ENCODE results near the gene ASB14. TPM values are rescaled to one million over a fixed set of nuclear protein-coding genes. Genes with fewer than 3 reads are reported as not detected.

ASB14 gene
- total RNA-seq, 1 donor from 2014 or later, result not detected

DNA sequence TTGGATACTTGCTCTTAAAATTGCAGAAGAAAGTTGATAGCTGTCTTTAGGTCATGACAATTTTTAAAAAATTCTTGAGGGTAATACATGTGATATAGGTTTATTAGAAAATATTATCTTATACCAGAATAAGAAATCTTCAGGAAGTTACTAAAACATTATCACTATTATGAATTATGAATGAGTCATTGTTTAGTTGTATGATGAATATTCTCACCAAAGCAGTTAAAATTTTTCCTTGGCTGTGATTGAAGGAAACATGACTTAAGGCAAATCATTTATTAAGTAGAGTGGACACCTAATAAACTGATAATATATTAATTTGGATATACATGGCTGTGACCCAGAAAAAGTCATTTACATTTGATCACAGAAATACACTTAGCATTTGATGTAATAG, 34.8 kb downstream of the ASB14 start:
- no peak for ATAC-seq

DNA sequence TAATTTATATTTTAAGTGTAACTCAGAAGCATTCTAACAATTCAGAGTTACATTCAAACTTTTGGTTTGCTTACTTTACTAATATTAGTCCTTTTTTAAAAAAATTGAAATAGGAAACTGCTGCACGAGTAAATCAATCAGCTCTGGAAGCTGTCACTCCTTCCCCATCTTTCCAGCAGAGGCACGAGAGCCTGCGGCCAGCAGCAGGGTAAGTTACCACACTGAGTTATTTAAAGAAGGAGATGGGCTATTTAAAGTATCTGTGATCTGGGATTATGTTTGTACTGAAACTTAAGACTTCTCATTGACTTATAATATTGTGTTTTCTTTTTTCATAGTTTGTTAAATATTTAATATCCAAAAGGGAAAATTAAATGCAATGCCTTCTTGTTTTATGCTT, 35.6 kb downstream of the ASB14 start:
- ATAC-seq, result no peak

DNA sequence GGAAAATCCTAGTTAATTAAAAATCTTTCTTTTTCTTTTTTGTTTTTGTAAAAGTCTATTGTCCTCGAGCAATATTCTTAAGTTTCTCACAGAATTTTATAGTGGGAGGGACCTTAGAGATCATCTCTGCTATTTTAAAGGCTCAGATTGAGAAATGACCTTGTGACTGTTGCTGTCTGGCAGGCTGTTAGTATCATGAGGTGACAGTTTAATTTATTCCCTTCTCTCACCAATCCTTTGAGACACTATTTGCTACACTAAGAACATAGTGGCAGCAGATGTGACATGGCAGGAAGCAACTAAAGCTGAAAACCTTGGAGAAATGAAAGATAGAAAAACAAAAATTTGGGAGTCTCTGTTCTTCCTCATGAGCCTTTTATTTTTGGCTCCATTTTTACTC, 40.1 kb downstream of the ASB14 start:
- no peak for ATAC-seq

DNA sequence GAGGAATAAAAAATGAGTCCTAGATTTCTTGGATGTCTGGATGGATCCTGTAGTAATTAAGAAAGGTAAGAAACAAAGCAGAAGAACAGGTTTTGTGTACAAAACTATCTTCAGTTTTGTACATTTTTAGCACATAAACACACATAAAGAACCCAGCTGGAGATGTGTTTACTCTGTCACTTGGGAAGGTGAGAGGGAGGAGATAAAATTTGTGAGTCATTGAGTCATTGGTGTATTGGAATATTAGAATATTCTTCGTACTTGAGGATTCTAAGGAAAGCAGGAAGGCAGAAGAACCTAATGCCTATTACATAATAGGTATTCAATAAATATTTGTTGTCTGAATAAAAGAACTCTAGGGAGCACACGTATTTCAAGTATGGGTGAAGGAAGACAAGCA, 47.5 kb downstream of the ASB14 start:
- no peak for ATAC-seq

DNA sequence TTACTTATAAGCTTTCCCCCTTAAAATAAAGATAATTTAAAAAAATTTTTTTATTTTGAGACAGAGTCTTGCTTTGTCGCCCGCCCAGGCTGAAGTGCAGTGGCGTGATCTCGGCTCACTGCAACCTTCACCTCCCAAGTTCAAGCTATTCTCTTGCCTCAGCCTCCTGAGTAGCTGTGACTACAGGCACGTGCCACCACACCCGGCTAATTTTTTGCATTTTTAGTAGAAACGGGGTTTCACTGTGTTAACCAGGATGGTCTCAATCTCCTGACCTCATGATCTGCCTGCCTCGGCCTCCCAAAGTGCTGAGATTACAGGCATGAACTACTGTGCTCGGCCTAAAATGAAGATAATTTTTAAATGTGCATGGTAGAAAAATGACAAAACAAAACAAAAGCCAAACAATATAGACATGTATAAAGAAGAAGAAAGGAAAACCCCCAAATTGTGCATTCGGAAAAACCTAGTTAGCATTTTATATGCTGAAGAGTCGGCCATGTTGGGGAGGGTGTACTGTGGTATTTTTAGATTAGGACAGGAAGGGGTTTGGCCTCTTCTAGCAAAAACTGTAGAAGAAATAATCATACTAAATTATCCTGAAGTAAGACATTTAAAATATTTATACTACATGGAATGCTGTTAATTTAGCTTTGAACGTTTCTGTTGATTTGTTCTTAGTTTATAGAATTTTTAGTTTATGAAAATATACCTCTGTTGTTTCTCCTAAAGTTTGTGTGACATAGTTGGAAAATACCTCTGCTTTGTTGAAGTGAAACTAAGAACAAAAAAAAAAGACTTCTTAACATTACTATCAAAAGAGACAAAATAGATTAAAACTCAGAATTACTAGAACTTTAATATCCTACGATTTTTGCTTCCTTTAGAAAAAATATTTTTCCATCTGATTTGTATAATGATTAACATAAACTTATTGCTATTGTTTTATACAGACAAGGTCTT, 57.6 kb downstream of the ASB14 start:
- no peak for ATAC-seq

DNA sequence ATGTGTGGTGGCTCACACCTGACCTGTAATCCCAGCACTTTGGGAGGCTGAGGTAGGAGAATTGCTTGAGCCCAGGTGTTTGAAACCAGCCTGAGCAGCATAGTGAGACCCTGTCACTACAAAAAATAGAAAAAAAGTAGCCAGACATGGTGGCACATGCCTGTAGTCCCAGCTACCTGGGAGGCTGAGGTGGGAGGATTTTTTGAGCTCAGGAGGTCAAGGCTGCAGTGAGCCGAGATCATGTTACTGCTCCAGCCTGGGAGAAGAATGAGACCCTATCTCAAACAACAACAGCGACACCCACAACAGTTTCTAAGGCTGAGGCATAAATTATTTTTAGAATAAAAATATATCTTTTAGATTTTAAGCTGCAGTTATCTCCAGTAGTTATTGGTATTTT, 58.7 kb downstream of the ASB14 start:
- ATAC-seq, result no peak

DNA sequence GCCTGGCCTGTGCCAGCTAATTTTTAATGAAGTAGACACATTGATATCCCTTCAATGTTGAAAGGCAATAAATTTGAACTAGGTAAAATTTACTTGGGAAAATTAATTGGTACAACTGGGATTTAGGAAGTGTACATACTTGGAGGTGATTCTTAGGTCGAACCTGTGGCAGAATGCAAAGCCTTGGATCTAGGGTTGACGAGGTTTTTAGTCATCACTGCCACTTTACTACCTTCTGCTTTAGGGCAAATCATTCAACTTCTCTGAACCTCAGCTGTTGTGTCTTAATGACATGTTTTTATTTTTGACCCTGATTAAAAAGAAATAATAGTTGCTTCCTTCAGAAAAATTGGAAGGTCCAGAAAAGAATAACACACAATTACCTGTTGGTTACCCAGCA, 62.5 kb downstream of the ASB14 start:
- ATAC-seq, result no peak

DNA sequence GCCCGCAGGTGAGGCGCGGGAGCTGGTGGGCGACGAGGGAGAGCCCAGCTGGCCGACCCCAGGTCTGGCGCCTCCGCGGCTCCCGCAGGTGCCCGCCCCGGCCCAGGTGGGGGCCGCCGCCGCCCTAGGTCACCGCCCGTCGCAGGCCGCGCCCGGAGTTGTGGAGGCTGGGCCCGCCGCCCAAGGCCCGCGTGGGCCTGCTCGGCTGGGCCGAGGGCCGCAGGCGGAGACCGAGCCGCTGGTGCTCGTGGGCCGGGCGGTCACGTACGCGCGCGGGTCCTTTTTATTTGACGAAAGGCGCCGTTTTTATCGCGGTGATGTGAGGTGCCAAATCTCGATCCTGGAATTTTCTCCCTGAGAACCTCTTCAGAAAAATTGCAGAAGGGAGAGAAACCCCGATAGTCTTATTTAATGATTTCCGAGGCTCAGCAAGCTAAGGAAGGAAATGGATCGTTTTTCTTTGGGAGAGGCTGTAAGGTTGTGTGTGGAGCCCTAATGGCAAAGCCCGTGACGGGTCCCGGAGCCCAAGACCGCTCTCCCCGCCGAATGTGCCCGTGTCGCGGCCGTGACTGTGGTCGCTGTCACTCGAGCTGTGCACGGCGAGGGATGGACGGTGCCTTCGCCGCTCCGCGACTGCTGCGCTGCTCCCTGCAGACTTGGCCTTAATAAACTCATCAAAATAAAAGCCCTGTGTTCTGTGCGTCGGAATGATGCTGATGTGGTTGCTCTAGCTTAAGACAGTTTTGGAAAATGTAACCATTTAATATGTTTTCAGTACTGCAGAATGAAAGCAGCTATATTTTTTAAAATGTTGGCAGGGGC, 64.3 kb downstream of the ASB14 start:
- ATAC-seq, result peak; percentile 78

DNA sequence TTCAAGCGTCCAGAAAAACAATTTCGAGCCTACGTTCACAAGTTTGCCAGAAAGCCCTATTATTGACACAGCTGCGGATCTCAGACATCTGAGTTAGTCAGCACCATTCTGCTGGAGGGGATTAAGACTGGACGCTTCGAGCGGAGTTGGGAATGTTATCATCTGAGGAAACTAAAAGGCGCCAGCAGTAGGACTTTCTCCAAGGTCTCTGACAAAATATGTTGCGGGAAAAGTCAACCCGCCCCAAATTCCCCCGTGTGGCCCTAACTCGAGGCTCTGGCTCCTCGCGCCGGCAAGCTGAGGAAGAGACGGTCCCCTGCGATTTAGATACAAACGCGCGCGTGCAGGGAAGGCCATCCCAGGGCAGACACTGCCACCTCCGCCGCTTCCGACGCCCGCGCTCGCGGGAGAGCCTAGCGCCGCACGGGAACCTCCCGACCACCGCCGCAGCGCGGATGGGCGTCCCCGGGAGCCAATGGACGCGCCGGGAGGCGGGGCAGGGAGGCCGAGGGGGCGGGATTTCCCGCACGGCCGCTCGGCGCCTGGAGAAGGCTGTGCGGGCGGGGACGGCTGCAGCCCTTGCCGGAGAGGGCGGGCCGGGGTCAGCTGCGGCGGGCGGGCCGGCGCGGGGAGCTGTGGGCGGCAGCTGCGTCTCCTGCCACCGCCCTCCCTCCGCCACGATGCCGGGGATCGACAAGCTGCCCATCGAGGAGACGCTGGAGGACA, 65.1 kb downstream of the ASB14 start, which contains the start of gene APPL1:
Gene APPL1 (plus strand): TSS at position 526 of the 726 bp plus-strand sequence. CDS start 155 bp downstream, at position 681.
- peak; percentile 97 for ATAC-seq

DNA sequence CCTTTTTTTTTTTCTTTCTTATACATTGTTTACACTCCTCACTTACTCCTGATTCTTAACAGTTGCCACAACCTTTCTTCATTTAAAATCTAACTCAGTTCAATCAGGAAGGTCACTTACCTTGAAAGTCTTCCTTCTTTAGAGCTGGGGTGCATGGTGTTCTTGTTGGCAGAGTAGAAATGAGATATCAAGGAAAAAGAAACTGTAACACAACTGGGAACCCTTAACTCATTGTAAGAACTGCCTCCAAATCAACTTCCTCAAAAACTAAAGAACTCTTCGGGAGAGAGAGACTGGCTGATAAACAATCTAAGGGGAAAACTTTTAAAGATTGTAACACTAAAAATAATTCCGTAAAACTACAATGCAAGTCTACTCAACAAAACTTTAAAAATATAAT, 66.3 kb downstream of the ASB14 start:
- ATAC-seq, result no peak

DNA sequence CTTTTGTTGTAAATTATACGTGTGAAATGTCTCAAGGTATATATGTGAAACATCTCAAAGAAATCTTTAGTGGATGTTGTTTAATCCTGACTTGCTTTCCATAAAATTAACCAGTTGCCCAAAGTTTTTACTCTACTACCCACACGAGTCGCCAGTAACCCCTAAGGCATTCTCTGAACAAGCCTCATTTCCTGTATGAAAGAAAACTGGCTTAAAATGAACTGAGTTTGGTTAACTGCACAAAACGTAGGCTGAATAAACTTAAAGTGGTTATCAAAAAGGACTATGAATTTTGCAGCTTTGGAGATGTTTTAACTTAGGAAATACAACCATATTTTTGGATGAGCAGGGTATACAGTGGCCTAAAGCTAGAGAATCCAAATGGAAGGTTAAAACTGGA, 67.6 kb downstream of the ASB14 start:
- no peak for ATAC-seq

DNA sequence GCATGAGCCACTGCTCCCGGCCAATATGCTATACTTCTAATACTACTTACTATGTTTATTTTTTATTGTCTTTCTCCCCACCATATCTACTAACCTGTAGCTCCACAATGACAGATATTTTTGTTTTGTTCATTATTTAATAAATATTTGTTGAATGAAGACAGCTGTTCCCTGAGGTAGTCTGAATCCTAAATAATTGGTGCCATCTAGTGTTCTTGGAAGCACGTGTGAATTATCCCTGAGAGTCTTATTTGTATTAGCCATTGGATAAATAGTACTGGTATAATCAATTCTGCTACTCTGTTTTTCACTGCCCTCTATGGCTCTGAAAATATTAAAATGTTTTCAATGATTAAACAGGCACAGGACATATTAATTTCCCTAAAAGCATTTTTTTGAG, 70.6 kb downstream of the ASB14 start:
- no peak for ATAC-seq

Other genes with a start within 250 kb of the ASB14 start
- gene SPATA12, start 232.0 kb downstream of the ASB14 start, total RNA-seq, result not detected
- 2.4 TPM for gene IL17RD, start 127.3 kb downstream of the ASB14 start, total RNA-seq
- 0.80 TPM for gene HESX1, start 92.7 kb downstream of the ASB14 start, total RNA-seq
- 33.0 TPM for gene APPL1, start 65.0 kb downstream of the ASB14 start, total RNA-seq

Data from esophagus mucosa (tissue), 1 donor.